Rectal smooth muscle tissue (tissue), 1 donor: ENCODE data around the gene UVSSA.

Source experiments
- H3K27ac ChIP-seq: one replicate; pipeline ENCODE4 v1.7.0; 2013; ENCODE audit warnings: low read depth, low read length, inconsistent platforms
- H3K27me3 ChIP-seq: one replicate; pipeline ENCODE4 v1.7.0; 2013; ENCODE audit warnings: low read length; ENCODE audit not compliant: control insufficient read depth, insufficient read depth
- H3K36me3 ChIP-seq: one replicate; pipeline ENCODE4 v1.7.0; 2013; ENCODE audit warnings: low read length; ENCODE audit not compliant: control insufficient read depth, insufficient read depth
- H3K4me1 ChIP-seq: one replicate; pipeline ENCODE4 v1.7.0; 2013; ENCODE audit warnings: low read length; ENCODE audit not compliant: control insufficient read depth, insufficient read depth
- H3K4me3 ChIP-seq: one replicate; pipeline ENCODE4 v1.7.0; 2013; ENCODE audit warnings: low read length
- H3K9ac ChIP-seq: one replicate; pipeline ENCODE4 v1.7.0; 2013; ENCODE audit warnings: low read length

Gene UVSSA

GRCh38 chr4:1377606-1378261 is 30.7 kb downstream of the UVSSA start:
- Histone ChIP-seq H3K4me3 (no peak overlapping the region), H3K9ac (no peak overlapping the region), H3K4me1 (no peaks in the 10 kb centered on the region), H3K27me3 (no peaks in the 10 kb centered on the region), H3K36me3 (peaks cover 3% of the 10 kb centered on the region), H3K27ac (no peak overlapping the region)

DNA sequence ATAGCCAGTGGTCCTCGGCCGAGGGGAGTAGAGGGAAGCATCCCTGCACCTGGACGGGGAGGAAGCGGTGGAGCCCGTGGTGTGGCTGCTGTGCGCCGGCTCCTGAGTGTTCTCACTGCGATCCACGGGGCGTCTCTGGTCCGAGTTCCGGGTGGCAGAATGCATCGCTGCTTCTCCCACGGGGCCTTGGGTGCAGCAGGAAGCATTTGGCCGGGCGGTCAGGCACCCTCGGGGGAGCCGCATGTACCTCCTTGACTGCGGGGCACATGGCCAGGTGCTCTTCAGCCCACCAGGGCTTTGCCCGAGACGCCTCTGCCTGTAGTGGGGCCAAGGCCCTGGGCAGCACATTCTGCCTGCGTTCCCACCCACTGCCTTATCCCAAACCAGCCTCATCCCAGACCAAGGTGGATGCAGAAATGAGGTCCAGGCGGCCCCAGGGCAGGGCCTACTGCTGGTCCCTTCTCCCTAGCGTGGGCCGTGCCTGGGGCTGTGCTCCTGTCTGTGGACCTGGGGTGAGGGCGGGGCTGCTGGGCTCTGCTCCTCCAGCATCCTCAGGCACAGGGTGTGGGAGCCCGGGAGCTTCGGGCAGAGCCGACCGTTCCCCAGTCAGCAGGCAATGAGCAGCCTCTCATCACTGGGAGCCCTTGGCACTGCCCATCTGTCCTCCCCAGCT is 31.7 kb downstream of the UVSSA start:
- no peaks in the 10 kb centered on the region for H3K4me1 ChIP-seq
- H3K9ac ChIP-seq, result no peak overlapping the region
- no peaks in the 10 kb centered on the region for H3K27me3 ChIP-seq
- H3K4me3 ChIP-seq, result no peak overlapping the region
- H3K27ac ChIP-seq, result no peak overlapping the region
- H3K36me3 ChIP-seq, result peaks cover 3% of the 10 kb centered on the region

DNA sequence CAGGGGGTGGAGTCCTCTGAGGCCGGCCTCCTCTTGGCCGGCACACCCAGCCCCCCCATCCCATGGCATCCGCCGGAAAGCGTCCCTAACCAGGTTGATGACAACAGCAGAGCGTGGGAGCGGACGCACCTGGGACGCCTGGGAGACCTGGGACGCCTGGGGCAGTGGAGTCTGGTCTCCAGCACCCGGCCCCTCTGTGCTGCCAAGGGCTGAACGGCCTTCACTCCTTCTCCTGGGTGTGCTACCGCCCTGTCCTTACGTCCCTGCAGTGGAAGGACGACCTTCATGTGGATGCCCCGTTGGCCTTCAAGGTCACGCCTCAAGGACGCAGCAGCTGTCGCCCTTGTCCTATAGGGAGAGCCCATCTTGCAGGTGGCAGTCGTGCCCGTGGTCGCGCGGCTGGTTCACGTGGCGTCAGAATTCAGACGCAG is 32.4 kb downstream of the UVSSA start:
- Histone ChIP-seq H3K27ac (no peak overlapping the region), H3K36me3 (peaks cover 5% of the 10 kb centered on the region), H3K9ac (no peak overlapping the region), H3K4me1 (no peaks in the 10 kb centered on the region), H3K4me3 (no peak overlapping the region), H3K27me3 (no peaks in the 10 kb centered on the region)

DNA sequence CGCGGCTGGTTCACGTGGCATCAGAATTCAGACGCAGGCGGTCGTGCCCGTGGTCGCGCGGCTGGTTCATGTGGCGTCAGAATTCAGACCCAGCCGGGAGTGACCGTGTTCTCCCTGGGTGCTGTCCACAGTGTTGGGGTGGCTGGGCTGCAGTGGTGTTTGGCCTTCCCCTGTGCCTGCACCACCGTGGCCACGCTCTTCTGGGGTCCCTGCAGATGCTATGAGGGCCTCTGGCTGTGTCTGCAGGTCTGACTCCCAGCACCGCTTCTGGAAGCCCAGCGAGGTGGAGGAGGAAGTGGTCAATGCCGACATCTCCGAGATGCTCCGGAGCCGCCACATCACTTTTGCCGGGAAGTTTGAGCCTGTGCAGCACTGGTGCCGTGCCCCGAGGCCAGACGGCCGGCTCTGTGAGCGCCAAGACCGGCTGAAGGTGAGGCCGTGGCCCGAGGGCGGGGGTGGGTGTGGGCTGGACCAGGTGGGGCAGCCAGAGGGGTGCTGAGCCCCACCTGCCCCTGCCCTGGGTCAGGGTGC is 32.9 kb downstream of the UVSSA start:
- H3K4me3 ChIP-seq, result no peak overlapping the region
- no peaks in the 10 kb centered on the region for H3K27me3 ChIP-seq
- no peak overlapping the region for H3K9ac ChIP-seq
- H3K4me1 ChIP-seq, result no peaks in the 10 kb centered on the region
- H3K27ac ChIP-seq, result no peak overlapping the region
- peaks cover 8% of the 10 kb centered on the region for H3K36me3 ChIP-seq

DNA sequence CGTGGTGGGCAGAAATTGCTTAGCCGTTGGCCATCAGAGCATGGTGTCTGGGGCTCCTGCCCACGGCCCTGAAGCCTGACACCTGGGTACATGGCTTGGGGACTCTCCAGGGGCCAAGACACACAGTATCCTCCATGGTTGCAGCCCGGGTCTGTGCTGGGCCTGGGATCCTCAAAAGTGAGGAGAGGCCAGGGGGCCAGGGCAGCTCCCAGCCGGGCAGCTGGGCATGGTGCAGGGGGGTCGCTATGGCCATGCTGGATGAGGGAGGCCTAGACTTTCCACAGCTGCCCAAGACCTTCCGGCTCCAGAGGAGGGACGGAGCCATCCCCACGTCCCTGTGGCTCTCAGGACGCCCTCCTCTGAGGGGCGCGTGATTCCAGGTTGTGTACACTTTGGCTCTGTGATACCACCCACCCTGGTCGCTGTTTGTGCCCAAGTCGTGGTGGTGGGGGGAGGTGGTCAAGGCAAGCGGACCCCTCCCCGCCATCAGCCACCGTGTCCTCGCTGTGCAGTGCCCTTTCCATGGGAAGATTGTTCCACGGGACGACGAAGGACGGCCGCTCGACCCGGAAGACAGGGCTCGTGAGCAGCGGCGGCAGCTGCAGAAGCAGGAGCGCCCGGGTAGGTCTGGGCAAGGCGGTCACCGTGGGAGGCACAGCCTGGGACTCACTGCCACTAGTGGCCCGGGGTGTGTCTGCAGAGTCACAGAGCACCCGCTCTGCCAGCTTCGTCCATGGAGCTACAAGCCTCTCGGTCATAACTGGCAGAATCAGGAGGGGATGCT is 33.6 kb downstream of the UVSSA start:
- no peak overlapping the region for H3K27ac ChIP-seq
- no peaks in the 10 kb centered on the region for H3K27me3 ChIP-seq
- H3K4me3 ChIP-seq, result no peak overlapping the region
- peaks cover 8% of the 10 kb centered on the region for H3K36me3 ChIP-seq
- no peaks in the 10 kb centered on the region for H3K4me1 ChIP-seq
- H3K9ac ChIP-seq, result no peak overlapping the region

DNA sequence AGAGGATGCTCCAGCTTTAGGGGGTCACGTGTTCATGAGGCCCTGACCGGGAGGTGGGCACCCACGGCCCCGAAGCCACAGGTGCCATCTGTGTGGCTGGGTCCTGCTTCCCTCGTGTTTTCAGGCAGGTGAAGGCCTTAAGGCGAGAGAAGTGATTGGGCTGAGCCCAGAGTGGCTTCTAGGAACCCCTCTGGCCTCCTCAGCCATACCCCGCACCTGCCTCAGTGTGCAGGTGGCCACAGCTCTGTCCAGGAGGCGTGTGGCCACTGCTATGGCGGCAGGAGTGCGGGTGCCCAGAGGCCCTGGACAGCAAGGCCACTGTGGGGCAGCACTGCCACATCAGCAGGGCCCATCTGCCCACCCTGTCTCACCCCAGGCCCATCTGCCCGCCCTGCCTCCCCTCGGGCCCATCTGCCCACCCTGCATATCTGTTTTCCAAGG is 34.2 kb downstream of the UVSSA start:
- H3K4me1 ChIP-seq, result no peaks in the 10 kb centered on the region
- H3K9ac ChIP-seq, result no peak overlapping the region
- no peak overlapping the region for H3K4me3 ChIP-seq
- H3K27me3 ChIP-seq, result no peaks in the 10 kb centered on the region
- H3K27ac ChIP-seq, result no peak overlapping the region
- H3K36me3 ChIP-seq, result peaks cover 13% of the 10 kb centered on the region

DNA sequence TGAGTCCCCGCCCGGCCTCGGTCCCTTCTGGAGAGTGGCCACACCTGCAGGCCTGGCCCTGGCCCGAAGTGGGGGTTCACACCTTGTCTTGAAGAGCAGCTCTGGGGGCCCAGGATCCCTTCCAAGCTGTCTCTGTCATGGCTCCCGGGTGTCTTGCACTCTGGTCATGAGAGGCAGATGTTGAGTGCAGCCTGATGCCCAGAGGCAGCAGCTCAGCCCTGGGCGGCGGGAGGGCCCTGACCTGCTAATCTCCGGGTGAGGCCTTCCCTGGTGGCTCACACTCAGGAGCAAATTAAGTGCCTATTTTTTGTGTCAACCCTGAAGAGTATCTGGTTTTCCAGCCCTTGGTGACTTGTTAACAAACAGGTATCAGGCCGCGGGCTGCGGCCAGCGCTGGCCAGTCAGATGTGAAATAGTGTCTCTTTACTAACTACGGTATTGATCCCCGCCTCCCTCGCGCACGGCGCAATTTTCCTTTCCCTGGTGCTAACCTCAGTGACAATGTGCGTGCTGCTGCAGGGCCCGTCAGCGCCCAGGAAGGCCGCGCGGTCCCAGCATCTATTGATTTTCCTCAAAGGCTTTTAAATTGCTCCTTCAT is 35.0 kb downstream of the UVSSA start:
- Histone ChIP-seq H3K4me3 (no peak overlapping the region), H3K27ac (no peak overlapping the region), H3K36me3 (peaks cover 15% of the 10 kb centered on the region), H3K27me3 (no peaks in the 10 kb centered on the region), H3K4me1 (no peaks in the 10 kb centered on the region), H3K9ac (no peak overlapping the region)

GRCh38 chr4:1382776-1383727 is 36.0 kb downstream of the UVSSA start:
- Histone ChIP-seq H3K9ac (no peak overlapping the region), H3K27ac (no peak overlapping the region), H3K4me3 (no peak overlapping the region), H3K36me3 (peaks cover 15% of the 10 kb centered on the region), H3K4me1 (no peaks in the 10 kb centered on the region), H3K27me3 (no peaks in the 10 kb centered on the region)

GRCh38 chr4:1383728-1384591 is 37.0 kb downstream of the UVSSA start:
- Histone ChIP-seq H3K9ac (no peak overlapping the region), H3K27me3 (no peaks in the 10 kb centered on the region), H3K4me1 (no peaks in the 10 kb centered on the region), H3K4me3 (no peak overlapping the region), H3K27ac (no peak overlapping the region), H3K36me3 (peaks cover 15% of the 10 kb centered on the region)

GRCh38 chr4:1384675-1385372 is 37.8 kb downstream of the UVSSA start:
- Histone ChIP-seq H3K4me3 (no peak overlapping the region), H3K36me3 (peaks cover 17% of the 10 kb centered on the region), H3K4me1 (no peaks in the 10 kb centered on the region), H3K27me3 (no peaks in the 10 kb centered on the region), H3K9ac (no peak overlapping the region), H3K27ac (no peak overlapping the region)
